ENCODE measurements around the gene CFAP161. TPM values are rescaled to one million over a fixed set of nuclear protein-coding genes. Genes with fewer than 3 reads are reported as not detected.
A peak's percentile ranks its signal among the peaks of the same experiment; 100 is the strongest.

The CFAP161 gene
- total and polyA plus RNA-seq, 2 experiments from 2014 or later = not detected

GRCh38 chr15:81175496-81175895 is 41.4 kb downstream of the CFAP161 start:
- H3K79me2 ChIP-seq (ENCODE audit: insufficient read depth) = no peaks in the 10 kb centered on the region
- H4K20me1 ChIP-seq (ENCODE audit: insufficient read depth) = no peaks in the 10 kb centered on the region
- H3K36me3 ChIP-seq (ENCODE audit: low read depth) = no peaks in the 10 kb centered on the region
- H3K9me3 ChIP-seq (ENCODE audit: low read depth) = no peaks in the 10 kb centered on the region
- no peak overlapping the region for H3K4me3 ChIP-seq
- in situ Hi-C loops (cut with MboI) = no loop called here
- 0 out of 2 replicates have a peak, but pooled peaks cover 5% of the 10 kb centered on the region for H3K4me1 ChIP-seq (ENCODE audit: insufficient read depth)
- H3K27ac ChIP-seq = no peak overlapping the region
- no peak overlapping the region for H3K4me2 ChIP-seq (ENCODE audit: unreplicated experiment)
- no peaks in the 10 kb centered on the region for H3K27me3 ChIP-seq (replicated peaks; ENCODE audit: insufficient read depth)
- 74 to 94% methylated on average over 1 of the region's 1 CpG for WGBS, 2 experiments (ENCODE audit: low coverage in 1 of 2, low lambda C conversion rate in 2 of 2, missing lambda C conversion rate in 2 of 2)
- no peak overlapping the region for H3K9ac ChIP-seq
- TF ChIP-seq EZH2 (IDR thresholded peaks at IDR 0.05; ENCODE audit: insufficient read depth, poor library complexity, severe bottlenecking) (no peak), EZH2phosphoT487 (IDR thresholded peaks at IDR 0.05; ENCODE audit: insufficient read depth, low read depth) (no peak)
- no peaks in the 10 kb centered on the region for H3F3A ChIP-seq (ENCODE audit: insufficient read depth)
- no peak overlapping the region for H2AFZ ChIP-seq
- no peak for DNase-seq
- H3K9me2 ChIP-seq (ENCODE audit: insufficient read depth) = no peaks in the 10 kb centered on the region

- in situ Hi-C loops (cut with MboI) = no loop called here
- Histone ChIP-seq H3K4me3 (no peak overlapping the region), H3K4me1 (ENCODE audit: insufficient read depth) (no peaks in the 10 kb centered on the region), H4K20me1 (ENCODE audit: insufficient read depth) (no peaks in the 10 kb centered on the region), H3K36me3 (ENCODE audit: low read depth) (no peaks in the 10 kb centered on the region), H3K4me2 (ENCODE audit: unreplicated experiment) (no peak overlapping the region), H3K9me3 (ENCODE audit: low read depth) (no peaks in the 10 kb centered on the region), H3F3A (ENCODE audit: insufficient read depth) (0 out of 2 replicates have a peak, but pooled peaks cover under 1% of the 10 kb centered on the region), H3K9me2 (ENCODE audit: insufficient read depth) (no peaks in the 10 kb centered on the region), H3K27me3 (replicated peaks; ENCODE audit: insufficient read depth) (no peaks in the 10 kb centered on the region), H3K27ac (no peak overlapping the region), H2AFZ (peak overlapping the region; percentile 23; the same call in 1 of the 2 replicates), H3K79me2 (ENCODE audit: insufficient read depth) (no peaks in the 10 kb centered on the region), H3K9ac (no peak overlapping the region)
- DNase-seq = peak; percentile 44
- WGBS, 2 experiments (ENCODE audit: low coverage in 1 of 2, low lambda C conversion rate in 2 of 2, missing lambda C conversion rate in 2 of 2) = 26 to 28% methylated on average over 16 of the region's 16 CpGs
- TF ChIP-seq EZH2 (IDR thresholded peaks at IDR 0.05; ENCODE audit: insufficient read depth, poor library complexity, severe bottlenecking) (no peak), EZH2phosphoT487 (IDR thresholded peaks at IDR 0.05; ENCODE audit: insufficient read depth, low read depth) (no peak)
Observed at GRCh38 chr15:81176291-81176893, 42.3 kb downstream of the CFAP161 start.

DNA sequence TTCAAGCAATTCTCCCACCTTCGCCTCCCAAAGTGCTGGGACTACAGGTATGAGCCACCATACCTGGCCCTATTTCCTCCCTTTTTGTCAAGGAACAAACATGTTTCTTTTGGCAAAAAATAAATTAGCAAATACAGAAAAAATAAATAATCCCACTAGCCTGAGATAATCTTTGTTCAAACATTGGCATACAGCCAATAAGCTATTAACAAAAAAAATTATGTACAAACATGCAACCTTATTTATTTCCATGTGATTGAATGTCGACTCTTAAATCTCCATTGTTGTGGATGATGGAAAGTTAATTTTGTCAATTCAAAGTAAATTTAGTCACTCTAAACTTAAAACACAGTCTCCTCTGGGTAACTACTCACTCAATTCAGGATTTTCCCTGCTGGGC is 44.3 kb downstream of the CFAP161 start:
- H3K79me2 ChIP-seq (ENCODE audit: insufficient read depth) = no peaks in the 10 kb centered on the region
- H3F3A ChIP-seq (ENCODE audit: insufficient read depth) = peaks cover 14% of the 10 kb centered on the region; the same call in 1 of the 2 replicates
- no peak for TF ChIP-seq EZH2phosphoT487 (IDR thresholded peaks at IDR 0.05; ENCODE audit: insufficient read depth, low read depth)
- TF ChIP-seq EZH2 (IDR thresholded peaks at IDR 0.05; ENCODE audit: insufficient read depth, poor library complexity, severe bottlenecking) = no peak
- no peaks in the 10 kb centered on the region for H3K27me3 ChIP-seq (replicated peaks; ENCODE audit: insufficient read depth)
- no peaks in the 10 kb centered on the region for H3K9me2 ChIP-seq (ENCODE audit: insufficient read depth)
- H3K36me3 ChIP-seq (ENCODE audit: low read depth) = no peaks in the 10 kb centered on the region
- no peak overlapping the region for H3K4me2 ChIP-seq (ENCODE audit: unreplicated experiment)
- H2AFZ ChIP-seq = no peak overlapping the region
- H3K4me3 ChIP-seq = no peak overlapping the region
- H3K4me1 ChIP-seq (ENCODE audit: insufficient read depth) = peaks cover 18% of the 10 kb centered on the region
- 68 to 75% methylated on average over 2 of the region's 2 CpGs for WGBS, 2 experiments (ENCODE audit: low coverage in 1 of 2, low lambda C conversion rate in 2 of 2, missing lambda C conversion rate in 2 of 2)
- H4K20me1 ChIP-seq (ENCODE audit: insufficient read depth) = no peaks in the 10 kb centered on the region
- in situ Hi-C loops (cut with MboI) = no loop called here
- DNase-seq = no peak
- no peak overlapping the region for H3K9ac ChIP-seq
- no peaks in the 10 kb centered on the region for H3K9me3 ChIP-seq (ENCODE audit: low read depth)
- H3K27ac ChIP-seq = no peak overlapping the region

DNA sequence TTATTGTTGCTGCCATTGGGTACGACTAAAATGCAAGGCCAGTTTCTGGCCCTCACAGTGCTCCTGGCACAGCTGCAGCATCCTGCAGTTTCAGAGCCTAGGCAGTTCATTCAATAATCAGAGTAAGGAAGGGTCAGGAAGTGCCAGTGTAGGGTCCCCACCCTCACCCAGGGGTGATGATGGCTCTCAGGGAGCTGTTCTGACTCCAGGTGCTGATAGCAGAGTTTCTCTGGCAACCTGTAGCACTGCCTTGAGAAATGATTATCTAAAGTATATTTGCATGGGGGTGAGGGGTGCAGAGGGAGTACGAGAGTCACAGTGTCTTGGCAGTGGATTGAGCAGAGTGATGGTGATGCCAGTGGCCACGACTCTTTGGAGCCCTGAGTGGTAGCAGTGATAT is 47.1 kb downstream of the CFAP161 start:
- H3K4me2 ChIP-seq (ENCODE audit: unreplicated experiment) = no peak overlapping the region
- no peaks in the 10 kb centered on the region for H3K36me3 ChIP-seq (ENCODE audit: low read depth)
- no peak overlapping the region for H2AFZ ChIP-seq
- no peaks in the 10 kb centered on the region for H3K9me2 ChIP-seq (ENCODE audit: insufficient read depth)
- no peaks in the 10 kb centered on the region for H3K79me2 ChIP-seq (ENCODE audit: insufficient read depth)
- peaks cover 24% of the 10 kb centered on the region for H3F3A ChIP-seq (ENCODE audit: insufficient read depth)
- no peak overlapping the region for H3K27ac ChIP-seq
- H3K27me3 ChIP-seq (replicated peaks; ENCODE audit: insufficient read depth) = no peaks in the 10 kb centered on the region
- H3K4me1 ChIP-seq (ENCODE audit: insufficient read depth) = peaks cover 30% of the 10 kb centered on the region
- in situ Hi-C loops (cut with MboI) = no loop called here
- 36 to 38% methylated on average over 3 of the region's 3 CpGs for WGBS, 2 experiments (ENCODE audit: low coverage in 1 of 2, low lambda C conversion rate in 2 of 2, missing lambda C conversion rate in 2 of 2)
- H3K9me3 ChIP-seq (ENCODE audit: low read depth) = no peaks in the 10 kb centered on the region
- TF ChIP-seq EZH2phosphoT487 (IDR thresholded peaks at IDR 0.05; ENCODE audit: insufficient read depth, low read depth) (no peak), EZH2 (IDR thresholded peaks at IDR 0.05; ENCODE audit: insufficient read depth, poor library complexity, severe bottlenecking) (no peak)
- no peak overlapping the region for H3K4me3 ChIP-seq
- no peak overlapping the region for H3K9ac ChIP-seq
- H4K20me1 ChIP-seq (ENCODE audit: insufficient read depth) = no peaks in the 10 kb centered on the region
- no peak for DNase-seq

Data from GM23248 (cell line).